HepG2 (cell line): ENCODE results near the gene LACTBL1. TPM values are rescaled to one million over a fixed set of nuclear protein-coding genes. Genes with fewer than 3 reads are reported as not detected.

Experiments
- CSRNP2 ChIP-seq: sonication (generic); formaldehyde crosslinking; conservative IDR thresholded peaks from 2 replicates; pipeline ENCODE4 v1.8.0; 2022; ENCODE audit warnings: low read depth, missing genetic modification reagents
- HDAC6 ChIP-seq: fragments of 200-600 bp; sonication (generic); IDR thresholded peaks from 2 replicates; pipeline ENCODE4 v1.7.0; 2017; ENCODE audit warnings: mild to moderate bottlenecking, antibody characterized with exemption, low read length, low read depth
- HNRNPK ChIP-seq: fragments of 200-400 bp; formaldehyde crosslinking; IDR thresholded peaks from 2 replicates; pipeline ENCODE4 v1.6.1; 2018; ENCODE audit warnings: low read length, low read depth, moderate library complexity, mild to moderate bottlenecking; ENCODE audit not compliant: poor library complexity, severe bottlenecking
- IKZF4 ChIP-seq: sonication (generic); formaldehyde crosslinking; IDR thresholded peaks from 2 replicates; pipeline ENCODE4 v1.5.1; 2020; ENCODE audit warnings: borderline replicate concordance, mild to moderate bottlenecking, low read depth, missing genetic modification reagents; ENCODE audit errors: not compliant biosample characterization
- KDM4B ChIP-seq: sonication (generic); formaldehyde crosslinking; IDR thresholded peaks from 2 replicates; pipeline ENCODE4 v1.4.0; 2020; ENCODE audit warnings: missing genetic modification reagents
- MLXIP ChIP-seq: sonication (generic); formaldehyde crosslinking; IDR thresholded peaks from 2 replicates; pipeline ENCODE4 v1.9.0; 2021; ENCODE audit warnings: missing genetic modification reagents, borderline replicate concordance
- MTA1 ChIP-seq: sonication (generic); formaldehyde crosslinking; IDR thresholded peaks from 2 replicates; pipeline ENCODE4 v1.4.0; 2020; ENCODE audit warnings: missing genetic modification reagents, mild to moderate bottlenecking, borderline replicate concordance
- NCOA5 ChIP-seq: sonication (generic); formaldehyde crosslinking; IDR thresholded peaks from 2 replicates; pipeline ENCODE4 v1.4.0; 2020; ENCODE audit warnings: missing genetic modification reagents
- PRDM15 ChIP-seq: sonication (generic); formaldehyde crosslinking; IDR thresholded peaks from 2 replicates; pipeline ENCODE4 v1.4.0; 2020; ENCODE audit warnings: missing genetic modification reagents
- RAD21 ChIP-seq: fragments of 450-650 bp; formaldehyde crosslinking; IDR thresholded peaks from 2 replicates; pipeline ENCODE4 v1.5.0; 2020; ENCODE audit warnings: mild to moderate bottlenecking
- RELA ChIP-seq: sonication (generic); formaldehyde crosslinking; IDR thresholded peaks from 2 replicates; pipeline ENCODE4 v1.4.0; 2020; ENCODE audit warnings: missing genetic modification reagents
- ZBTB20 ChIP-seq: sonication (generic); formaldehyde crosslinking; IDR thresholded peaks from 2 replicates; pipeline ENCODE4 v1.8.1; 2023; ENCODE audit warnings: missing genetic modification reagents, low read depth, mild to moderate bottlenecking, borderline replicate concordance
- ZNF180 ChIP-seq: sonication (generic); formaldehyde crosslinking; IDR thresholded peaks from 2 replicates; pipeline ENCODE4 v1.4.0; 2020; ENCODE audit warnings: low read depth, missing genetic modification reagents, borderline replicate concordance
- ZNF331 ChIP-seq: sonication (generic); formaldehyde crosslinking; IDR thresholded peaks from 2 replicates; pipeline ENCODE4 v1.4.0; 2020; ENCODE audit warnings: missing genetic modification reagents
- ZNF383 ChIP-seq: sonication (generic); formaldehyde crosslinking; IDR thresholded peaks from 2 replicates; pipeline ENCODE4 v1.4.0; 2020; ENCODE audit warnings: missing genetic modification reagents, mild to moderate bottlenecking, borderline replicate concordance
- ZNF577 ChIP-seq: sonication (generic); formaldehyde crosslinking; IDR thresholded peaks from 2 replicates; pipeline ENCODE4 v1.4.0; 2020; ENCODE audit warnings: mild to moderate bottlenecking, low read depth, missing genetic modification reagents, borderline replicate concordance
- ZNF616 ChIP-seq: sonication (generic); formaldehyde crosslinking; IDR thresholded peaks from 2 replicates; pipeline ENCODE4 v1.5.0; 2020; ENCODE audit warnings: low read depth, mild to moderate bottlenecking, missing genetic modification reagents
- polyA plus RNA-seq, 8 experiments: library from polyadenylated mRNA; depleted of rRNA in 3 of 8; stranded (reverse) in 7 of 8; unstranded in 1 of 8; fragments of >200 nt; fragmentation: Illumina TruSeq in 4 of 8; extraction: Trizol in 4 of 8; gene quantifications; 2 replicates each; pipeline versions ENCODE4 v1.2.1 to v1.2.3, GENCODE V29; 2011 to 2016; ENCODE audit warnings: low read depth in 4 of 8, missing spikeins in 1 of 8, mixed read lengths in 1 of 8; ENCODE audit not compliant: insufficient read depth in 1 of 8
- total RNA-seq, 5 experiments: library from RNA; depleted of rRNA; stranded (reverse); fragments of >200 nt; fragmentation: Illumina TruSeq; extraction: Trizol; gene quantifications; 2 replicates each; pipeline ENCODE4 v1.2.3, GENCODE V29; 2016; ENCODE audit warnings: low read depth in 1 of 5

Gene LACTBL1
- total and polyA plus RNA-seq, 2 of the 13 experiments (the other 11 are each of a cell fraction or from before 2014, with no cell fraction given), result 0.12 to 1.3 TPM

- no peak for TF ChIP-seq NCOA5 (CRISPR knock-in tag)
- TF ChIP-seq RAD21 (CRISPR knock-in tag), result 0 out of 2 replicates have a peak, but pooled peaks have one; percentile 11
- TF ChIP-seq CSRNP2 (CRISPR knock-in tag), result no peak
- no peak for TF ChIP-seq KDM4B
- TF ChIP-seq ZNF180 (CRISPR knock-in tag), result no peak
- TF ChIP-seq ZNF616 (CRISPR knock-in tag), result no peak
- TF ChIP-seq IKZF4, result peak; percentile 14
- no peak for TF ChIP-seq ZBTB20
- TF ChIP-seq HNRNPK, result no peak
- TF ChIP-seq RELA (CRISPR knock-in tag), result no peak
- no peak for TF ChIP-seq PRDM15 (CRISPR knock-in tag)
- TF ChIP-seq MLXIP, result no peak
- TF ChIP-seq HDAC6, result no peak
- TF ChIP-seq ZNF577 (CRISPR knock-in tag), result no peak
- peak; percentile 100 for TF ChIP-seq MTA1 (CRISPR knock-in tag)
- TF ChIP-seq ZNF383 (CRISPR knock-in tag), result no peak
- TF ChIP-seq ZNF331, result peak; percentile 83
These were observed 9.5 kb downstream of the LACTBL1 start (continued) for GRCh38 chr1:22963044-22963677.
